SK-N-MC (cell line): ENCODE results near the gene KIF16B.

ENCODE experiments used
- EZH2 ChIP-seq: fragments of 200-600 bp; sonication (generic); IDR thresholded peaks from one replicate; pipeline ENCODE4 v1.6.1; 2017; ENCODE audit warnings: antibody characterized with exemption
- FOXP2 ChIP-seq: optimal IDR thresholded peaks from 2 replicates; pipeline ENCODE3; 2011; ENCODE audit warnings: mild to moderate bottlenecking, moderate library complexity; ENCODE audit not compliant: insufficient read depth; ENCODE audit errors: extremely low read length, control extremely low read depth
- POLR2AphosphoS5 ChIP-seq: IDR thresholded peaks from 2 replicates; pipeline ENCODE4 v1.6.1; 2012; ENCODE audit warnings: mild to moderate bottlenecking, low read depth, low read length, borderline replicate concordance

DNA sequence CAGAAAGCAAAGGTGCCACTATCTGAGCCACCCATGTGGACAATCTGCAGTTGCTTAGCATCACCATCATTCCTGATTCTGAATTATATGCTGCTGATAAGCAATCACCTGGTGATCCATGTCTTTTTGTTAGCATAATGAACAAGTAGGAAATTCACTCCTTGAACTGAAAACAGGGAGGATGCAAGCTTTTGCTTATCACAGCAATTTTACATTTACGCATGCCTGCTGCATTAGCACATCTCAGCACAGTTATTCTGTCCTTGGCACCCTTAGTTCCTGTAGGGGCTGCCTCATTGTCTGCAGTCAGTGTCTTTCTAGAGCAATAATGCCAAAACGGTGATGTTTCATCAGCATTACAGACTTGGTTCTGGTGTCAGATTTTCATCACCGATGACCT, 162.6 kb downstream of the KIF16B start:
- TF ChIP-seq EZH2 (no peak), POLR2AphosphoS5 (no peak), FOXP2 (no peak)
